Brain microvascular endothelial cell (primary cell): ENCODE measurements around the gene FSHB.

Source experiments
- DNase-seq: peaks from one replicate; pipeline ENCODE4 v3.0.0-alpha.2; 2020
- H3K27ac ChIP-seq: fragments of 250-450 bp; sonication (Bioruptor Pico); 2 replicates; pipeline ENCODE4 v1.5.1; 2020; ENCODE audit warnings: mild to moderate bottlenecking, moderate library complexity
- H3K27me3 ChIP-seq: fragments of 250-450 bp; sonication (Bioruptor Pico); replicated peaks from 2 replicates; pipeline ENCODE4 v1.5.1; 2020; ENCODE audit warnings: mild to moderate bottlenecking
- H3K36me3 ChIP-seq: fragments of 250-450 bp; sonication (Bioruptor Pico); replicated peaks from 2 replicates; pipeline ENCODE4 v1.5.1; 2020; ENCODE audit warnings: mild to moderate bottlenecking
- H3K4me3 ChIP-seq: 2 replicates; pipeline ENCODE4 v1.5.1; 2011; ENCODE audit warnings: low read depth, mild to moderate bottlenecking, control low read depth, low read length, moderate library complexity
- in situ Hi-C: cut with HindIII; loops from 2 replicates; pipeline ENCODE4 v1.10.0; 2017; ENCODE audit warnings: low sequenced_read_pairs, low pct_ligation_motif_present
- TF ChIP-seq, protein P1 (sequence below): IDR thresholded peaks from 2 replicates; pipeline ENCODE4 v1.5.1; 2011; ENCODE audit warnings: low read depth, mild to moderate bottlenecking, moderate library complexity, low read length, control low read depth, inconsistent platforms; ENCODE audit errors: missing control alignments

Gene FSHB

DNA sequence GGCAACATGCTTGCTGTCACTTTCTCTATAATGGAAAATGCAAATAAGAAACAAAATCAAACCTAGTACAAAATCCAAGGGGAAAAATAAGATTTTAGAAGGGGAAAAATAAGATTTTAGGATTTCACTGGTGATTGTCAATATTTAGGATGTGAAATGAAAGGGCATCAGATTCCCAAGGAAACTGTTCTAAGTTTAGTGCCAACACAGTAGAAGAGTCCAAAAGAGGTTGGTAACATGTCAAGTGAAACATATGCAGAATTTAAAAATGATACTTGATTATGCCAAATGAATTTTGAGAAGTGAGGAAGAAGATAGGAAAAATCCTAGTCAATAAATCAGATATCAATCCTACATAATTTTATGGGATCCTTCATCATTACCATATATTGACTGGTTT lies 46.4 kb downstream of the FSHB start:
- H3K36me3 ChIP-seq, result no peaks in the 10 kb centered on the region
- TF ChIP-seq, protein P1, sequence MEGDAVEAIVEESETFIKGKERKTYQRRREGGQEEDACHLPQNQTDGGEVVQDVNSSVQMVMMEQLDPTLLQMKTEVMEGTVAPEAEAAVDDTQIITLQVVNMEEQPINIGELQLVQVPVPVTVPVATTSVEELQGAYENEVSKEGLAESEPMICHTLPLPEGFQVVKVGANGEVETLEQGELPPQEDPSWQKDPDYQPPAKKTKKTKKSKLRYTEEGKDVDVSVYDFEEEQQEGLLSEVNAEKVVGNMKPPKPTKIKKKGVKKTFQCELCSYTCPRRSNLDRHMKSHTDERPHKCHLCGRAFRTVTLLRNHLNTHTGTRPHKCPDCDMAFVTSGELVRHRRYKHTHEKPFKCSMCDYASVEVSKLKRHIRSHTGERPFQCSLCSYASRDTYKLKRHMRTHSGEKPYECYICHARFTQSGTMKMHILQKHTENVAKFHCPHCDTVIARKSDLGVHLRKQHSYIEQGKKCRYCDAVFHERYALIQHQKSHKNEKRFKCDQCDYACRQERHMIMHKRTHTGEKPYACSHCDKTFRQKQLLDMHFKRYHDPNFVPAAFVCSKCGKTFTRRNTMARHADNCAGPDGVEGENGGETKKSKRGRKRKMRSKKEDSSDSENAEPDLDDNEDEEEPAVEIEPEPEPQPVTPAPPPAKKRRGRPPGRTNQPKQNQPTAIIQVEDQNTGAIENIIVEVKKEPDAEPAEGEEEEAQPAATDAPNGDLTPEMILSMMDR, result no peak
- in situ Hi-C loops, result no loop called here
- DNase-seq, result no peak
- no peaks in the 10 kb centered on the region for H3K27me3 ChIP-seq
- H3K27ac ChIP-seq, result no peak overlapping the region
- no peak overlapping the region for H3K4me3 ChIP-seq

DNA sequence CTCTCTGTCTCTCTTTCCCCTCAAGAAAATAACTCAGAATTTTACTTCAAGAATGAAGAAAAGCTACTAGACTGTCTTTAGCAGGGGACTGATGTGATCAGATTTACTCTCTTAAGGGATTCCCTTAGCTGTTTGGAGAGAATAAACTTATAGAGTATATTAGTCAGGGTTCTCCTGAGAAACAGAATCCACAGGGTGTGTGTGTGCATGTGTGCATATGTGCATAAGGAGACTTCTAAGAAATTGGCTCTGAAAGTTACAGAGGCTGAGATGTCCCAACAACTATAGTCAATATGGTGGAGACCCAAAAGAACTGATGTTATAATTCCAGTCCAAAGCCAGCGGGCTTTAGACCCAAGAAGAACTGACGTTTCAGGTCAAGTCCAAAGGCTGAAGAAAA lies 49.0 kb downstream of the FSHB start:
- in situ Hi-C loops, result no loop called here
- DNase-seq, result no peak
- no peak overlapping the region for H3K4me3 ChIP-seq
- H3K27ac ChIP-seq, result no peak overlapping the region
- no peaks in the 10 kb centered on the region for H3K27me3 ChIP-seq
- TF ChIP-seq, protein P1, result no peak
- H3K36me3 ChIP-seq, result no peaks in the 10 kb centered on the region

DNA sequence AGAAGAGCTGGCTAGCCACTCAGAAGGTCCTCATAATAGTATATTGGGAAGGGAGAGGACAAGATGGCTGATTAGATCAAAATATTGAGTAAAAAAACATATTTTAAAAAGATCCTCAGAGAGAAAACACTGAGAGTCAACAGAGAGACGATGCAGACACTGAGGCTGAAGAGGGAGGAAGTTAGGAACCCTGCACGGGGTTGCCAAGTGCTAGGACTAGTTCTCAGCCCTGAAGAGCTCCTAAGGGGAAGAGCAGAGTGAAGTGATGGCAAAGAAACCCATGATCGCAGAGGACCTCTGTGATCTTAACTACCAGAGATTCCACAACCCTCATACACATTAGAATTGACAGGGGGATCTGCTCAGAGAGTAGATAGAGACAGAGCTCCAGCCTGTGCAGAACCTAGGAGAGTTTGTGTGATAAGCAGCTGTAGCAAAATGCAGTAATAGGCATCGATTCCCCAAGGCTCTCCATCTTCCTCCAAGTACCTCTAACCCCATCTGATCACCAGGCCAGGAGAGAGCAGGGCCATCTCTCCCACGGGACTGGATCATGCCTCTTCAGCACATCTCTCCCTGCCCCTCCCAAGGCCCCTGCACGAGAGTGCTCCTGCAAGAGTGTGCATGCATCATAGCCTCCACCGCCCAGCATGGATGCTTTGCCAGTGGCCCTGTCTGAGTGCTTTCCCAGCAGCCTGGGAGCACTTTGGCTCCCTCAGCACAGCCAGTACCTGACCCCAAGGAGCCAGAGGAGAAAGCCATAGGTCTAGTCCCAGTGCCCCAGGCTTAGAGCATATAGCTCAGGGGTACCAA lies 50.9 kb downstream of the FSHB start:
- DNase-seq, result no peak
- Histone ChIP-seq H3K4me3 (no peak overlapping the region), H3K27me3 (no peaks in the 10 kb centered on the region), H3K27ac (no peak overlapping the region), H3K36me3 (no peaks in the 10 kb centered on the region)
- in situ Hi-C loops, result no loop called here
- TF ChIP-seq, protein P1, result no peak

DNA sequence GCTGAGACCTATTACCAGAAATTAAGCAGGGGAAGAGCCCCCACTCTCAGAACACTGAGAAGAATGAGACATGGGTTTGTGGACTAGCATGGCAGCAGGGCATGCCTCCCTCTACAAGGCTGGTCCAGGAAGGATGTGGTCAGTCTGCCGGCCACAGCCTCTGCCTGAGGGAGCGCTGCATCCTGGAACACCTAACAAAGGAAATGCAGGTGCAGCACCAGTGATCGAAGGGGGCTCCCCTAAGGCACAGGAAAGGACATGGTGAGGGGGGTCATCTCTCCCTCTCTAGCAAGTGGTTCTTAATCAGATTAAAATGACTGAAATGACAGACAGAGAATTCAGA lies 51.4 kb downstream of the FSHB start:
- H3K27ac ChIP-seq, result no peak overlapping the region

More for the DNA sequence above, 51.4 kb downstream of the FSHB start:
- DNase-seq, result no peak
- Histone ChIP-seq H3K36me3 (no peaks in the 10 kb centered on the region), H3K4me3 (no peak overlapping the region), H3K27me3 (no peaks in the 10 kb centered on the region)
- in situ Hi-C loops, result no loop called here
- TF ChIP-seq, protein P1, result no peak
